ENCODE data around the gene LIX1. TPM values are rescaled to one million over a fixed set of nuclear protein-coding genes. Genes with fewer than 3 reads are reported as not detected.
"Not testable (repeated sequence)": the region's sequence is repeated elsewhere in the genome, so short reads cannot be mapped to it uniquely, and the experiment has no call there.

The LIX1 gene
- total and polyA plus RNA-seq, 4 donors: not detected

DNA sequence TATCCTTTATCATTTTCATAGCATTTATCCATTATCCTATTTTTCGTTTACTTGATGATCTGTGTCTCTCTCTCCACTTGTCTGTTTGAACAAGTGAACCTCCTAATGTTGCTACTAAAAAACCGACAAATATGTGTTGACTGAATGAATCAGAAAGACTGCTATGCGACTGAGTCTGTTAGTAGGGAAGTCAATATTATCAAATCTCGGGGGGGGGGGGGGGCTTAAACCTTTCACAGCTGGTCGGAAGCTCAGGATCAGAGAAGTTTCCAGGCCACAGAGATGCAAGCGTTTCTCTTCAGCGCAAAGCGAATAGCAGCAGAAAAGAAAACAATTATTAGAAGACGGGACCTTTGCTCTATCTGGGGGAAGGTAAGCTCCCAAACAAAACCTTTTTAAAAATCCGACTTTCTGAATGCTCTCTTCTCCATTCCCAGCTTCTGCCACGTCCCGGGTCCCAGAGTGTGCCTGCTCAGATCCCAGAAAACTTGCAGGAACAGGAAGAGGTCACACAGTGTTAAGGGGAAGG, 40.2 kb upstream of the LIX1 start:
- Histone ChIP-seq H3K27me3 (ENCODE audit: control insufficient read depth in 4 of 4, insufficient read depth in 4 of 4, low read length in 3 of 4) (no peaks in the 10 kb centered on the region), H3K9me3 (ENCODE audit: control insufficient read depth in 4 of 4, low read length in 3 of 4) (no peaks in the 10 kb centered on the region), H3K4me1 (ENCODE audit: control insufficient read depth in 4 of 4, insufficient read depth in 4 of 4, low read length in 3 of 4) (peaks cover 0 to 22% (median 16%) of the 10 kb centered on the region in 4 donors), H3K4me3 (ENCODE audit: low read depth in 1 of 3, low read length in 3 of 3) (peak overlapping the region; percentile 68 to 96 (median 95)), H3K36me3 (ENCODE audit: control insufficient read depth in 4 of 4, insufficient read depth in 3 of 4, low read depth in 1 of 4, low read length in 3 of 4) (peaks cover 0 to 15% (median 13%) of the 10 kb centered on the region in 4 donors), H3K27ac (ENCODE audit: low read depth in 1 of 2, low read length in 2 of 2) (peak overlapping the region; percentile 77 to 97), H3K9ac (ENCODE audit: low read depth in 1 of 2, low read length in 2 of 2) (peak overlapping the region; percentile 84 to 96)
- TF ChIP-seq FOXA2 (IDR thresholded peaks at IDR 0.05): no peak
- no peak for TF ChIP-seq NR2F2 (IDR thresholded peaks at IDR 0.05)
- no peak for TF ChIP-seq RXRA (IDR thresholded peaks at IDR 0.05)
- no peak for TF ChIP-seq JUND (IDR thresholded peaks at IDR 0.05)
- TF ChIP-seq HNF4G (IDR thresholded peaks at IDR 0.05): no peak
- TF ChIP-seq, protein P1, sequence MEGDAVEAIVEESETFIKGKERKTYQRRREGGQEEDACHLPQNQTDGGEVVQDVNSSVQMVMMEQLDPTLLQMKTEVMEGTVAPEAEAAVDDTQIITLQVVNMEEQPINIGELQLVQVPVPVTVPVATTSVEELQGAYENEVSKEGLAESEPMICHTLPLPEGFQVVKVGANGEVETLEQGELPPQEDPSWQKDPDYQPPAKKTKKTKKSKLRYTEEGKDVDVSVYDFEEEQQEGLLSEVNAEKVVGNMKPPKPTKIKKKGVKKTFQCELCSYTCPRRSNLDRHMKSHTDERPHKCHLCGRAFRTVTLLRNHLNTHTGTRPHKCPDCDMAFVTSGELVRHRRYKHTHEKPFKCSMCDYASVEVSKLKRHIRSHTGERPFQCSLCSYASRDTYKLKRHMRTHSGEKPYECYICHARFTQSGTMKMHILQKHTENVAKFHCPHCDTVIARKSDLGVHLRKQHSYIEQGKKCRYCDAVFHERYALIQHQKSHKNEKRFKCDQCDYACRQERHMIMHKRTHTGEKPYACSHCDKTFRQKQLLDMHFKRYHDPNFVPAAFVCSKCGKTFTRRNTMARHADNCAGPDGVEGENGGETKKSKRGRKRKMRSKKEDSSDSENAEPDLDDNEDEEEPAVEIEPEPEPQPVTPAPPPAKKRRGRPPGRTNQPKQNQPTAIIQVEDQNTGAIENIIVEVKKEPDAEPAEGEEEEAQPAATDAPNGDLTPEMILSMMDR (IDR thresholded peaks at IDR 0.05; ENCODE audit: low read depth, low read length, missing input control): no peak
- TF ChIP-seq, protein P2, sequence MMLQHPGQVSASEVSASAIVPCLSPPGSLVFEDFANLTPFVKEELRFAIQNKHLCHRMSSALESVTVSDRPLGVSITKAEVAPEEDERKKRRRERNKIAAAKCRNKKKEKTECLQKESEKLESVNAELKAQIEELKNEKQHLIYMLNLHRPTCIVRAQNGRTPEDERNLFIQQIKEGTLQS (IDR thresholded peaks at IDR 0.05): no peak
- TF ChIP-seq, protein P3, sequence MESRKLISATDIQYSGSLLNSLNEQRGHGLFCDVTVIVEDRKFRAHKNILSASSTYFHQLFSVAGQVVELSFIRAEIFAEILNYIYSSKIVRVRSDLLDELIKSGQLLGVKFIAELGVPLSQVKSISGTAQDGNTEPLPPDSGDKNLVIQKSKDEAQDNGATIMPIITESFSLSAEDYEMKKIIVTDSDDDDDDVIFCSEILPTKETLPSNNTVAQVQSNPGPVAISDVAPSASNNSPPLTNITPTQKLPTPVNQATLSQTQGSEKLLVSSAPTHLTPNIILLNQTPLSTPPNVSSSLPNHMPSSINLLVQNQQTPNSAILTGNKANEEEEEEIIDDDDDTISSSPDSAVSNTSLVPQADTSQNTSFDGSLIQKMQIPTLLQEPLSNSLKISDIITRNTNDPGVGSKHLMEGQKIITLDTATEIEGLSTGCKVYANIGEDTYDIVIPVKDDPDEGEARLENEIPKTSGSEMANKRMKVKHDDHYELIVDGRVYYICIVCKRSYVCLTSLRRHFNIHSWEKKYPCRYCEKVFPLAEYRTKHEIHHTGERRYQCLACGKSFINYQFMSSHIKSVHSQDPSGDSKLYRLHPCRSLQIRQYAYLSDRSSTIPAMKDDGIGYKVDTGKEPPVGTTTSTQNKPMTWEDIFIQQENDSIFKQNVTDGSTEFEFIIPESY (IDR thresholded peaks at IDR 0.05): no peak
- WGBS: under 1% methylated on average over 12 of the region's 12 CpGs
- peak; percentile 47 for DNase-seq (ENCODE audit: low spot score)

DNA sequence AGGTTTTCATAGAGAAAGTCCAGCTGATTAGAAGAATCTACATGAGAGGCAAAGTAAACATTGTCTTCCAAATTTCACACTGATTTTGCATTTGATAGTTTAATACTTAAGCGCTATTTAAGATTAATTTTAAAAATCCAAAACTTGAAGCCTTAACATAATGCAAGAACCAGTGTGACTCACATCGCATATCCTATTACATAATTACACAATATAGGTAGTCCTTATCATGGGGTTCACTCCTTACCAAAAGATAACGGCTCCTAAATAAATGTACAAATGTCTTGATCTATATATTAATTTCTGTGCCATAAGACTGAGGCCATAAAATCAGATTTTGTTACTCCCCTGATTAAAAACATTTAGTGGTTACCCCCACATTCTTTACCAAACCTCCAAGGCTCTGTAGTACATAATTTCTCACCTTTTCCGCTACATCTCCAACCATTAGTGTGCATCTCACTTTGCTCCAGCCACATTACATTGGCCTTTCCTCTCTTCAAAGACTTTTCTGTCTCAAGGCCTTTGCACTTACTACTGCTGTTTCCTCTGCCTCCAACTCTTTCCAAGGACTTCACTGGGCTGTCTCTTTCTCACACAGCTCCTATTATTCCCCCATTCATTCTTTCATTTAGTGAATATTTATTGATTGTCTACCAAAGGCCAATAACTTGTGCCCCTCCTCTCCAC, 39.6 kb upstream of the LIX1 start:
- no peak for DNase-seq (ENCODE audit: low spot score)
- H3K9ac ChIP-seq (ENCODE audit: low read depth in 1 of 2, low read length in 2 of 2): peak overlapping the region; percentile 84 to 96
- 79% methylated on average over 4 of the region's 4 CpGs for WGBS
- peaks cover 0 to 21% (median 20%) of the 10 kb centered on the region in 4 donors for H3K36me3 ChIP-seq (ENCODE audit: control insufficient read depth in 4 of 4, insufficient read depth in 3 of 4, low read depth in 1 of 4, low read length in 3 of 4)
- H3K4me3 ChIP-seq (ENCODE audit: low read depth in 1 of 3, low read length in 3 of 3): peak overlapping the region; percentile 68 to 96 (median 95)
- peak overlapping the region; percentile 77 to 97 for H3K27ac ChIP-seq (ENCODE audit: low read depth in 1 of 2, low read length in 2 of 2)
- peaks cover 0 to 22% (median 16%) of the 10 kb centered on the region in 4 donors for H3K4me1 ChIP-seq (ENCODE audit: control insufficient read depth in 4 of 4, insufficient read depth in 4 of 4, low read length in 3 of 4)
- H3K27me3 ChIP-seq (ENCODE audit: control insufficient read depth in 4 of 4, insufficient read depth in 4 of 4, low read length in 3 of 4): no peaks in the 10 kb centered on the region
- TF ChIP-seq TAF1 (conservative IDR thresholded peaks at IDR 0.05) (no peak), RXRA (IDR thresholded peaks at IDR 0.05) (no peak), EGR1 (IDR thresholded peaks at IDR 0.05; ENCODE audit: low read depth in 2 of 2) (no peak), HNF4A (conservative IDR thresholded peaks at IDR 0.05) (no peak), HNF4G (IDR thresholded peaks at IDR 0.05) (no peak), SP1 (IDR thresholded peaks at IDR 0.05) (no peak), JUND (IDR thresholded peaks at IDR 0.05) (no peak), NR2F2 (IDR thresholded peaks at IDR 0.05) (no peak), YY1 (IDR thresholded peaks at IDR 0.05) (no peak), RAD21 (IDR thresholded peaks at IDR 0.05) (no peak)
- TF ChIP-seq, protein P4, sequence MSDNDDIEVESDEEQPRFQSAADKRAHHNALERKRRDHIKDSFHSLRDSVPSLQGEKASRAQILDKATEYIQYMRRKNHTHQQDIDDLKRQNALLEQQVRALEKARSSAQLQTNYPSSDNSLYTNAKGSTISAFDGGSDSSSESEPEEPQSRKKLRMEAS (IDR thresholded peaks at IDR 0.05): no peak
- TF ChIP-seq, protein P2 (IDR thresholded peaks at IDR 0.05): no peak
- TF ChIP-seq, protein P3 (IDR thresholded peaks at IDR 0.05): no peak
- TF ChIP-seq, protein P1 (IDR thresholded peaks at IDR 0.05; ENCODE audit: low read depth, low read length, missing input control): no peak
- no peaks in the 10 kb centered on the region for H3K9me3 ChIP-seq (ENCODE audit: control insufficient read depth in 4 of 4, low read length in 3 of 4)

DNA sequence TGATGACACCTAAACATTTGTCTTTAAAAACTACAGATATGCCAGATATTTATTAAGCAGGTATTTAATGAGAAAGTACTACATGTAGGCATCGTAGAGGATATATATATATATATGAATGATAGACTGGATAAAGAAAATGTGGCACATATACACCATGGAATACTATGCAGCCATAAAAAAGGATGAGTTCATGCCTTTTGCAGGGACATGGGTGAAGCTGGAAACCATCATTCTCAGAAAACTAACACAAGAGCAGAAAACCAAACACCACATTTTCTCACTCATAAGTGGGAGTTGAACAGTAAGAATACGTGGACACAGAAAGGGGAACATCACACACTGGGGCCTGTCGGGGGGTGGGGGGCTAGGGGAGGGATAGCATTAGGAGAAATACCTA, 37.0 kb upstream of the LIX1 start:
- H3K4me3 ChIP-seq (ENCODE audit: low read depth in 1 of 3, low read length in 3 of 3); H3K9me3 ChIP-seq (ENCODE audit: control insufficient read depth in 4 of 4, low read length in 3 of 4); DNase-seq (ENCODE audit: low spot score); H3K27ac ChIP-seq (ENCODE audit: low read depth in 1 of 2, low read length in 2 of 2); H3K9ac ChIP-seq (ENCODE audit: low read depth in 1 of 2, low read length in 2 of 2); H3K27me3 ChIP-seq (ENCODE audit: control insufficient read depth in 4 of 4, insufficient read depth in 4 of 4, low read length in 3 of 4): not testable (repeated sequence)
- H3K36me3 ChIP-seq (ENCODE audit: control insufficient read depth in 4 of 4, insufficient read depth in 3 of 4, low read depth in 1 of 4, low read length in 3 of 4): peaks cover 7 to 40% (median 39%) of the 10 kb centered on the region in 4 donors
- peaks cover 0 to 22% (median 13%) of the 10 kb centered on the region in 4 donors for H3K4me1 ChIP-seq (ENCODE audit: control insufficient read depth in 4 of 4, insufficient read depth in 4 of 4, low read length in 3 of 4)
- 84% methylated on average over 3 of the region's 3 CpGs for WGBS
